ENCODE data around the gene ZNF554. TPM values are rescaled to one million over a fixed set of nuclear protein-coding genes. Genes with fewer than 3 reads are reported as not detected.

The ZNF554 gene
- total RNA-seq, 2 experiments from 2014 or later, result 3.5 to 3.6 TPM

- no peaks in the 10 kb centered on the region for H3K4me1 Mint-ChIP-seq (ENCODE audit: low read depth)
- Histone ChIP-seq H3K27ac (ENCODE audit: low read depth in 1 of 2, low read length in 2 of 2) (no peak overlapping the region), H3K36me3 (ENCODE audit: insufficient read depth, low read length) (peaks cover 24% of the 10 kb centered on the region), H3K27me3 (ENCODE audit: control insufficient read depth in 1 of 2, insufficient read depth in 2 of 2, low read length in 2 of 2) (no peaks in the 10 kb centered on the region), H3K9me3 (ENCODE audit: control insufficient read depth in 1 of 2, insufficient read depth in 1 of 2, low read length in 2 of 2) (no peaks in the 10 kb centered on the region), H3K4me1 (ENCODE audit: insufficient read depth, low read length) (no peaks in the 10 kb centered on the region), H3K4me3 (ENCODE audit: low read length) (no peak overlapping the region)
- peaks cover 17% of the 10 kb centered on the region for H3K36me3 Mint-ChIP-seq (ENCODE audit: low read depth)
- no peaks in the 10 kb centered on the region for H3K27me3 Mint-ChIP-seq
- DNase-seq, result no peak
- no peaks in the 10 kb centered on the region for H3K9me3 Mint-ChIP-seq
- H3K27ac Mint-ChIP-seq, result no peak overlapping the region
- intact Hi-C loops (cut with DNase I, micrococcal nuclease), result no loop called here
- ChIA-PET POLR2A (no interaction called here), CTCF (interaction anchor here (1.1 kb wide), 1 partner anchor 8 kb away, joined by 3 read pairs; no protein-coding TSS in a partner anchor)
- no peak overlapping the region for H3K4me3 Mint-ChIP-seq
- no peak for ATAC-seq (ENCODE audit: poor library complexity)
- TF ChIP-seq, protein P1, sequence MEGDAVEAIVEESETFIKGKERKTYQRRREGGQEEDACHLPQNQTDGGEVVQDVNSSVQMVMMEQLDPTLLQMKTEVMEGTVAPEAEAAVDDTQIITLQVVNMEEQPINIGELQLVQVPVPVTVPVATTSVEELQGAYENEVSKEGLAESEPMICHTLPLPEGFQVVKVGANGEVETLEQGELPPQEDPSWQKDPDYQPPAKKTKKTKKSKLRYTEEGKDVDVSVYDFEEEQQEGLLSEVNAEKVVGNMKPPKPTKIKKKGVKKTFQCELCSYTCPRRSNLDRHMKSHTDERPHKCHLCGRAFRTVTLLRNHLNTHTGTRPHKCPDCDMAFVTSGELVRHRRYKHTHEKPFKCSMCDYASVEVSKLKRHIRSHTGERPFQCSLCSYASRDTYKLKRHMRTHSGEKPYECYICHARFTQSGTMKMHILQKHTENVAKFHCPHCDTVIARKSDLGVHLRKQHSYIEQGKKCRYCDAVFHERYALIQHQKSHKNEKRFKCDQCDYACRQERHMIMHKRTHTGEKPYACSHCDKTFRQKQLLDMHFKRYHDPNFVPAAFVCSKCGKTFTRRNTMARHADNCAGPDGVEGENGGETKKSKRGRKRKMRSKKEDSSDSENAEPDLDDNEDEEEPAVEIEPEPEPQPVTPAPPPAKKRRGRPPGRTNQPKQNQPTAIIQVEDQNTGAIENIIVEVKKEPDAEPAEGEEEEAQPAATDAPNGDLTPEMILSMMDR (IDR thresholded peaks at IDR 0.05), result no peak
Observed at GRCh38 chr19:2811221-2811722, 8.4 kb upstream of the ZNF554 start.

DNA sequence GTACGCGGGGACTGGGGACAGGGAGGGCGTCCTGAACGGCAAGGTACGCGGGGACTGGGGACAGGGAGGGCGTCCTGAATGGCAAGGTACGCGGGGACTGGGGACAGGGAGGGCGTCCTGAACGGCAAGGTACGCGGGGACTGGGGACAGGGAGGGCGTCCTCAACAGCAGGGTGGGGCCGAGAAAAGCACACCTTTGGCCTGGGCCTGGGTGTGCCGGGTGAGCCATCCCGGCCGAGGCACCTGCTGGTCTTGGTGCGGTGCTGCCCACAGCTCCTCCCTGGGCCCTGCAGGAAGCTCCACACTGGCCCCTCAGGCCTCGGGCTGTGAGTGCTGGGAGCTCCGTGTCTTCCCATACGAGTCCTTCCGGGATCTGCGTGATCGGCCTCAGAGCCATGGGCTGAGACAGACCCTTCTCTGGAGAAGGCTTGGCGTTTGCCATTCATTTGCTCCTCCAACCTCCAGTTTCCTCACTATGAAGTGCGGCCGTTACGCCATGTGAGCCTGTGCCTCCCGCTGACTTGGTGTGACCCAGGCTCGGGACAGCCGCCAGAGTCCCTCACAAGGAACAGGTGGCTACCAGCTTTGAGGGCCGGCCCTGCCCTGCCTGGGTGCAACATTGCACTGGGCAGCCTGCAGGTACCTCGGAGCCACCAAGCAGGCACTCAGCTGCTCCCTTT, 7.8 kb upstream of the ZNF554 start:
- TF ChIP-seq, protein P1 (IDR thresholded peaks at IDR 0.05), result no peak
- H3K27me3 Mint-ChIP-seq, result no peaks in the 10 kb centered on the region
- intact Hi-C loops (cut with DNase I, micrococcal nuclease), result no loop called here
- H3K4me3 Mint-ChIP-seq, result no peak overlapping the region
- ChIA-PET POLR2A (no interaction called here), CTCF (interaction anchor here (0.9 kb wide), 1 partner anchor 26 kb away, joined by 3 read pairs; no protein-coding TSS in a partner anchor)
- no peaks in the 10 kb centered on the region for H3K4me1 ChIP-seq (ENCODE audit: insufficient read depth, low read length)
- peaks cover 17% of the 10 kb centered on the region for H3K36me3 Mint-ChIP-seq (ENCODE audit: low read depth)
- no peaks in the 10 kb centered on the region for H3K9me3 ChIP-seq (ENCODE audit: control insufficient read depth in 1 of 2, insufficient read depth in 1 of 2, low read length in 2 of 2)
- H3K27ac Mint-ChIP-seq, result no peak overlapping the region
- no peaks in the 10 kb centered on the region for H3K9me3 Mint-ChIP-seq
- no peaks in the 10 kb centered on the region for H3K27me3 ChIP-seq (ENCODE audit: control insufficient read depth in 1 of 2, insufficient read depth in 2 of 2, low read length in 2 of 2)
- ATAC-seq (ENCODE audit: poor library complexity) (no peak), DNase-seq (no peak)
- H3K4me1 Mint-ChIP-seq (ENCODE audit: low read depth), result no peaks in the 10 kb centered on the region
- H3K36me3 ChIP-seq (ENCODE audit: insufficient read depth, low read length), result peaks cover 21% of the 10 kb centered on the region
- H3K4me3 ChIP-seq (ENCODE audit: low read length), result no peak overlapping the region
- no peak overlapping the region for H3K27ac ChIP-seq (ENCODE audit: low read depth in 1 of 2, low read length in 2 of 2)

- no peak overlapping the region for H3K27ac Mint-ChIP-seq
- H3K36me3 Mint-ChIP-seq (ENCODE audit: low read depth), result peaks cover 17% of the 10 kb centered on the region
- TF ChIP-seq, protein P1 (IDR thresholded peaks at IDR 0.05), result no peak
- ChIA-PET POLR2A (no interaction called here), CTCF (interaction anchor here (0.9 kb wide), 1 partner anchor 25 kb away, joined by 3 read pairs; no protein-coding TSS in a partner anchor)
- Histone ChIP-seq H3K4me1 (ENCODE audit: insufficient read depth, low read length) (no peaks in the 10 kb centered on the region), H3K27ac (ENCODE audit: low read depth in 1 of 2, low read length in 2 of 2) (no peak overlapping the region), H3K27me3 (ENCODE audit: control insufficient read depth in 1 of 2, insufficient read depth in 2 of 2, low read length in 2 of 2) (no peaks in the 10 kb centered on the region), H3K9me3 (ENCODE audit: control insufficient read depth in 1 of 2, insufficient read depth in 1 of 2, low read length in 2 of 2) (no peaks in the 10 kb centered on the region), H3K4me3 (ENCODE audit: low read length) (no peak overlapping the region), H3K36me3 (ENCODE audit: insufficient read depth, low read length) (peaks cover 18% of the 10 kb centered on the region)
- H3K27me3 Mint-ChIP-seq, result no peaks in the 10 kb centered on the region
- H3K4me3 Mint-ChIP-seq, result no peak overlapping the region
- peak in 1 of 14 experiments; percentile 18 for DNase-seq
- H3K4me1 Mint-ChIP-seq (ENCODE audit: low read depth), result no peaks in the 10 kb centered on the region
- intact Hi-C loops (cut with DNase I, micrococcal nuclease), result no loop called here
- no peaks in the 10 kb centered on the region for H3K9me3 Mint-ChIP-seq
- no peak for ATAC-seq (ENCODE audit: poor library complexity)
Observed at GRCh38 chr19:2812414-2813234, 7.0 kb upstream of the ZNF554 start.
